ENCODE measurements around the gene LAIR2. TPM values are rescaled to one million over a fixed set of nuclear protein-coding genes. Genes with fewer than 3 reads are reported as not detected.

LAIR2 gene
- total and polyA plus RNA-seq, 2 donors (not counting 1 experiment from before 2014, with no cell fraction given) = not detected

DNA sequence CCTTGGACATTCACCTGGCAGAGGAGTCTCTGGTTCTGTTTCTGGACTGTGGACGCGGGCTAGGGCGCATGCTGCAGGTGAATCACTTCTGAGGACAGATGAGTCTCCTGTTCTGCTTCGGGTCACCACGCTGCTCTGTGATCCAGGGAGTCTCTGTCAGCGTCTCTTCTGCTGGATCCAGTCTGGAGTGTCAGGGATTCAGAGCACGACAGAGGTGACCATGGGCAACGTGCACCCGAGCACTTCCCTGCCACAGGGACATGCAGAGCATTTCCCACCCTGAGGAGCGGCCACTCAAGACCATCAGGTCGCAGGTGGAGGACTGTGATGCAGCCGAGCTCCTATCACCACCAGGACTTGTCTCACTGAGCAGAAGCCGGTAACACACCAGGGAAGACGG is 46.6 kb downstream of the LAIR2 start:
- H3K4me3 ChIP-seq (replicated peaks in 1 of 4; ENCODE audit: control extremely low read depth in 1 of 4, insufficient read depth in 1 of 4, low read depth in 3 of 4, low read length in 4 of 4) = no peak overlapping the region
- no peaks in the 10 kb centered on the region for H3K4me1 ChIP-seq (ENCODE audit: control insufficient read depth, extremely low read depth, insufficient read depth, low read length)
- TF ChIP-seq EZH2 (IDR thresholded peaks at IDR 0.05; ENCODE audit: low read length, missing control alignments) = no peak
- TF ChIP-seq, protein P1, sequence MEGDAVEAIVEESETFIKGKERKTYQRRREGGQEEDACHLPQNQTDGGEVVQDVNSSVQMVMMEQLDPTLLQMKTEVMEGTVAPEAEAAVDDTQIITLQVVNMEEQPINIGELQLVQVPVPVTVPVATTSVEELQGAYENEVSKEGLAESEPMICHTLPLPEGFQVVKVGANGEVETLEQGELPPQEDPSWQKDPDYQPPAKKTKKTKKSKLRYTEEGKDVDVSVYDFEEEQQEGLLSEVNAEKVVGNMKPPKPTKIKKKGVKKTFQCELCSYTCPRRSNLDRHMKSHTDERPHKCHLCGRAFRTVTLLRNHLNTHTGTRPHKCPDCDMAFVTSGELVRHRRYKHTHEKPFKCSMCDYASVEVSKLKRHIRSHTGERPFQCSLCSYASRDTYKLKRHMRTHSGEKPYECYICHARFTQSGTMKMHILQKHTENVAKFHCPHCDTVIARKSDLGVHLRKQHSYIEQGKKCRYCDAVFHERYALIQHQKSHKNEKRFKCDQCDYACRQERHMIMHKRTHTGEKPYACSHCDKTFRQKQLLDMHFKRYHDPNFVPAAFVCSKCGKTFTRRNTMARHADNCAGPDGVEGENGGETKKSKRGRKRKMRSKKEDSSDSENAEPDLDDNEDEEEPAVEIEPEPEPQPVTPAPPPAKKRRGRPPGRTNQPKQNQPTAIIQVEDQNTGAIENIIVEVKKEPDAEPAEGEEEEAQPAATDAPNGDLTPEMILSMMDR (conservative IDR thresholded peaks at IDR 0.05 in 1 of 2, IDR thresholded peaks at IDR 0.05 in 1 of 2; ENCODE audit: low read depth in 1 of 2, low read length in 2 of 2) = no peak
- H3K27me3 ChIP-seq (ENCODE audit: control insufficient read depth, insufficient read depth, low read length) = no peaks in the 10 kb centered on the region
- DNase-seq (ENCODE audit: low read depth in 2 of 2) = no peak
- H3K4me2 ChIP-seq (ENCODE audit: extremely low read depth, insufficient read depth, low read length) = no peak overlapping the region
- H3K27ac ChIP-seq (ENCODE audit: insufficient read depth, low read length) = no peak overlapping the region
- no peaks in the 10 kb centered on the region for H4K20me1 ChIP-seq (ENCODE audit: control insufficient read depth, extremely low read depth, insufficient read depth, low read length)
- no peak overlapping the region for H2AFZ ChIP-seq (ENCODE audit: low read length)
- no peaks in the 10 kb centered on the region for H3K79me2 ChIP-seq (ENCODE audit: control insufficient read depth, insufficient read depth, low read length)
- H3K9ac ChIP-seq (ENCODE audit: insufficient read depth, low read length) = no peak overlapping the region
- peaks cover 3% of the 10 kb centered on the region for H3K9me3 ChIP-seq (ENCODE audit: control insufficient read depth, insufficient read depth, low read depth, low read length)
- no peaks in the 10 kb centered on the region for H3K36me3 ChIP-seq (ENCODE audit: control insufficient read depth, insufficient read depth, low read length)

DNA sequence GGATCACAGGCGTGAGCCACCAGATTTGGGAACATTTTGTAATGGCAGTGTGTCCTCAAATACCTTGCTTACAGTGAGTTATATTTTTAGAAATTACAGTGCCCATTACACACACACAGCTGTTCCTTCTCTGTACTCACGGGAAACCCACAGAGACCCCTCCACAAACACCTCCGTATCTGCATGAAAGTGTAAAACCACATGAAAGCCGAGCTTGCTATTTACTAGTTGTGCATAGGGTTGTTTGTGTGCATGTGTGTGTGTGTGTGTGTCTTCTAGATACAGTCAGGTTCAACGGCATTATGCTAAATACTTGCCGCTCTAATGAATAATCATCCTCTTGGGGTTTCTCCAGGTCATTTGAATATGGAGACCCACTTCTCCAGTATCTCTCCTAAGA is 48.7 kb downstream of the LAIR2 start:
- peaks cover 3% of the 10 kb centered on the region for H3K9me3 ChIP-seq (ENCODE audit: control insufficient read depth, insufficient read depth, low read depth, low read length)
- no peaks in the 10 kb centered on the region for H3K27me3 ChIP-seq (ENCODE audit: control insufficient read depth, insufficient read depth, low read length)
- TF ChIP-seq, protein P1 (conservative IDR thresholded peaks at IDR 0.05 in 1 of 2, IDR thresholded peaks at IDR 0.05 in 1 of 2; ENCODE audit: low read depth in 1 of 2, low read length in 2 of 2) = no peak

DNA sequence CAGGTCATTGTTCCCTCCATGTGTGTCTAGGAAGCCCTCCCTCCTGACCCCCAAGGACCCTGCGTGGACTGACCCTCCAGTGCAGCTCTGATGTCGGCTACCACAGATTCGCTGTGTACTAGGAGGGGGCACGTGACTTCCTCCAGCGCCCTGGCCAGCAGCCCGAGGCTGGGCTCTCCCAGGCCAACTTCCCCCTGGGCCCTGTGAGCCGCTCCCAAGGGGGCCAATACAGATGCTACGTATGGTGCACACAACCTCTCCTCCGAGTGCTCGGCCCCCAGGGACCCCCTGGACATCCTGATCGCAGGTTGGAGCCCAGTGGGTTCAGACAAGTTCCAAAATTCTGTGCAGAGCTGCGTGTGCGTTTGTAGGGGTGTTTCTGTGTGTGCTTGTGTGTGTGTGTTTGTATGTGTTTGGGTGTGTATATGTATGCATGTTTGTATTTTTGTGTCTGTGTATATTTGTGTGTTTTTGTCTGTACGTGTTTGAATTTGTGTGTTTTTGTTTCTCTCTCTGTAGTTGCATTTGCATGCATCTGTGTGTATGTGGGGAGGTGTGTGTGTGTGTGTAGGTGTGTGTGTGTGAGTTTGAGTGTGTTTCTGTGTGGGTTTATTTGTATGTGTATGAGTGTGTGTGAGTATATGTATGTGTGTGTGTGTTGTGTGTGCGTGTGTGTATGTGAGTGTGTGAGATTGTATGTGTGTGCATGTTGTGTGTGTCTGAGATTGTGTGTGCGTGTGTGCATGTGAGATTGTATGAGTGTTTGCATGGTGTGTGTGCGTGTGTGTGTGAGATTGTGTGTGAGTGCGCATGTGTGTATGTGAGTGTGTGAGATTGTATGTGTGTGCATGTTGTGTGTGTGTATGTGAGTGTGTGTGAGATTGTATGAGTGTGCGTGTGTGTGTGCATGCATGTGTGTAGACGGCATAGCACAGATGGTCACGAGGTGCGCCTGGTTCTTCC is 49.6 kb downstream of the LAIR2 start:
- H3K27me3 ChIP-seq (ENCODE audit: control insufficient read depth, insufficient read depth, low read length) = no peaks in the 10 kb centered on the region

More for the DNA sequence above, 48.7 kb downstream of the LAIR2 start:
- H3K4me1 ChIP-seq (ENCODE audit: control insufficient read depth, extremely low read depth, insufficient read depth, low read length) = no peaks in the 10 kb centered on the region
- no peak overlapping the region for H3K27ac ChIP-seq (ENCODE audit: insufficient read depth, low read length)
- no peaks in the 10 kb centered on the region for H3K36me3 ChIP-seq (ENCODE audit: control insufficient read depth, insufficient read depth, low read length)
- DNase-seq (ENCODE audit: low read depth in 2 of 2) = no peak
- no peak overlapping the region for H3K4me3 ChIP-seq (replicated peaks in 1 of 4; ENCODE audit: control extremely low read depth in 1 of 4, insufficient read depth in 1 of 4, low read depth in 3 of 4, low read length in 4 of 4)
- H3K79me2 ChIP-seq (ENCODE audit: control insufficient read depth, insufficient read depth, low read length) = no peaks in the 10 kb centered on the region
- H4K20me1 ChIP-seq (ENCODE audit: control insufficient read depth, extremely low read depth, insufficient read depth, low read length) = no peaks in the 10 kb centered on the region
- no peak overlapping the region for H2AFZ ChIP-seq (ENCODE audit: low read length)
- no peak overlapping the region for H3K4me2 ChIP-seq (ENCODE audit: extremely low read depth, insufficient read depth, low read length)
- H3K9ac ChIP-seq (ENCODE audit: insufficient read depth, low read length) = no peak overlapping the region

More for the DNA sequence above, 49.6 kb downstream of the LAIR2 start:
- no peak overlapping the region for H3K27ac ChIP-seq (ENCODE audit: insufficient read depth, low read length)
- no peaks in the 10 kb centered on the region for H3K36me3 ChIP-seq (ENCODE audit: control insufficient read depth, insufficient read depth, low read length)
- H3K9ac ChIP-seq (ENCODE audit: insufficient read depth, low read length) = no peak overlapping the region
- no peaks in the 10 kb centered on the region for H3K4me1 ChIP-seq (ENCODE audit: control insufficient read depth, extremely low read depth, insufficient read depth, low read length)
- H3K79me2 ChIP-seq (ENCODE audit: control insufficient read depth, insufficient read depth, low read length) = no peaks in the 10 kb centered on the region
- H2AFZ ChIP-seq (ENCODE audit: low read length) = no peak overlapping the region
- H3K9me3 ChIP-seq (ENCODE audit: control insufficient read depth, insufficient read depth, low read depth, low read length) = peaks cover 3% of the 10 kb centered on the region
- no peak overlapping the region for H3K4me2 ChIP-seq (ENCODE audit: extremely low read depth, insufficient read depth, low read length)
- no peak overlapping the region for H3K4me3 ChIP-seq (replicated peaks in 1 of 4; ENCODE audit: control extremely low read depth in 1 of 4, insufficient read depth in 1 of 4, low read depth in 3 of 4, low read length in 4 of 4)
- no peaks in the 10 kb centered on the region for H4K20me1 ChIP-seq (ENCODE audit: control insufficient read depth, extremely low read depth, insufficient read depth, low read length)
- TF ChIP-seq EZH2 (IDR thresholded peaks at IDR 0.05; ENCODE audit: low read length, missing control alignments) = no peak
- TF ChIP-seq, protein P1 (conservative IDR thresholded peaks at IDR 0.05 in 1 of 2, IDR thresholded peaks at IDR 0.05 in 1 of 2; ENCODE audit: low read depth in 1 of 2, low read length in 2 of 2) = no peak
- DNase-seq (ENCODE audit: low read depth in 2 of 2) = no peak
